ENCODE results near the gene CRAT.
A peak's percentile ranks its signal among the peaks of the same experiment; 100 is the strongest.
"Not testable (repeated sequence)": the region's sequence is repeated elsewhere in the genome, so short reads cannot be mapped to it uniquely, and the experiment has no call there.

CRAT gene

GRCh38 chr9:129138144-129138462, 27.5 kb upstream of the CRAT start:
- no peak for DNase-seq

- no peak for DNase-seq
These were observed 26.9 kb upstream of the CRAT start for GRCh38 chr9:129137292-129138143.

GRCh38 chr9:129136446-129137035, 25.9 kb upstream of the CRAT start:
- no peak for DNase-seq

- DNase-seq, result no peak
These were observed 24.9 kb upstream of the CRAT start for GRCh38 chr9:129135476-129135875.

- no peak for DNase-seq
These were observed 22.5 kb upstream of the CRAT start for GRCh38 chr9:129133082-129133481.

- peak; percentile 22 to 58 for DNase-seq
These were observed 20.9 kb upstream of the CRAT start for GRCh38 chr9:129131300-129132145.

GRCh38 chr9:129130791-129131190, 20.2 kb upstream of the CRAT start:
- no peak for DNase-seq

GRCh38 chr9:129130271-129130670, 19.7 kb upstream of the CRAT start:
- DNase-seq, result not testable (repeated sequence)

- DNase-seq, result no peak
These were observed 18.1 kb upstream of the CRAT start for GRCh38 chr9:129128689-129129088.

- DNase-seq, result no peak
These were observed 16.4 kb upstream of the CRAT start for GRCh38 chr9:129126749-129127618.

- no peak for DNase-seq
These were observed 14.9 kb upstream of the CRAT start for GRCh38 chr9:129125478-129125877.

GRCh38 chr9:129124506-129125069, 14.0 kb upstream of the CRAT start:
- no peak for DNase-seq

GRCh38 chr9:129122976-129123375, 12.4 kb upstream of the CRAT start:
- not testable (repeated sequence) for DNase-seq

- no peak for DNase-seq
These were observed 11.5 kb upstream of the CRAT start for GRCh38 chr9:129122133-129122532.

- no peak for DNase-seq
These were observed 10.9 kb upstream of the CRAT start for GRCh38 chr9:129121483-129121882.

GRCh38 chr9:129118799-129119198, 8.2 kb upstream of the CRAT start:
- no peak for DNase-seq

GRCh38 chr9:129113645-129114304, 3.2 kb upstream of the CRAT start:
- no peak for DNase-seq

GRCh38 chr9:129112526-129112925, 1.9 kb upstream of the CRAT start:
- DNase-seq, result not testable (repeated sequence)

- DNase-seq, result peak in 1 of 2 experiments; percentile 24
These were observed 1.0 kb upstream of the CRAT start for GRCh38 chr9:129111528-129112151.

GRCh38 chr9:129109952-129110739, 447 bp downstream of the CRAT start:
- peak in 1 of 2 experiments; percentile 1 for DNase-seq

Measured in SHP77 (cell line).